H1 (cell line): ENCODE data around the gene WDFY4. TPM values are rescaled to one million over a fixed set of nuclear protein-coding genes. Genes with fewer than 3 reads are reported as not detected.

Experiments
- ASH2L ChIP-seq: fragments of 200-600, 300-600 bp; sonication (generic); IDR thresholded peaks from one replicate; pipeline ENCODE4 v1.7.1; 2017; ENCODE audit warnings: low read length
- CTBP2 ChIP-seq: IDR thresholded peaks from 2 replicates; pipeline ENCODE4 v1.7.0; 2011; ENCODE audit warnings: borderline replicate concordance, mild to moderate bottlenecking, moderate library complexity, mixed read lengths, low read length; ENCODE audit not compliant: insufficient read depth, insufficient read length
- EGR1 ChIP-seq: IDR thresholded peaks from 2 replicates; pipeline ENCODE4 v1.6.1; 2011; ENCODE audit warnings: low read depth, low read length, borderline replicate concordance
- HDAC6 ChIP-seq: IDR thresholded peaks from one replicate; pipeline ENCODE4 v1.7.1; 2012; ENCODE audit warnings: low read depth, mild to moderate bottlenecking, inconsistent platforms, low read length, moderate library complexity
- PHF8 ChIP-seq: fragments of 200-600 bp; sonication (generic); conservative IDR thresholded peaks from 2 replicates; pipeline ENCODE4 v1.7.1; 2012; ENCODE audit warnings: low read depth, mild to moderate bottlenecking, inconsistent platforms, low read length, moderate library complexity
- POU5F1 ChIP-seq: IDR thresholded peaks from 2 replicates; pipeline ENCODE4 v1.6.1; 2011; ENCODE audit warnings: low read depth, mild to moderate bottlenecking, low read length, moderate library complexity
- SAP30 ChIP-seq: fragments of 300-600 bp; sonication (generic); IDR thresholded peaks from 2 replicates; pipeline ENCODE4 v1.7.1; 2012; ENCODE audit warnings: low read length, moderate library complexity, mild to moderate bottlenecking, inconsistent platforms; ENCODE audit not compliant: insufficient read depth, insufficient replicate concordance
- SP2 ChIP-seq: IDR thresholded peaks from 2 replicates; pipeline ENCODE4 v1.6.1; 2012; ENCODE audit warnings: mild to moderate bottlenecking, low read length, inconsistent platforms
- SP4 ChIP-seq: IDR thresholded peaks from 2 replicates; pipeline ENCODE4 v1.6.1; 2012; ENCODE audit warnings: low read length, inconsistent platforms
- SUZ12 ChIP-seq: fragments of 200-600 bp; sonication (generic); IDR thresholded peaks from 2 replicates; pipeline ENCODE4 v1.6.1; 2012; ENCODE audit warnings: mild to moderate bottlenecking, inconsistent platforms, low read length, moderate library complexity, mixed read lengths
- YY1 ChIP-seq: IDR thresholded peaks from 2 replicates; pipeline ENCODE4 v1.6.1; 2011; ENCODE audit warnings: low read depth, mild to moderate bottlenecking, low read length
- polyA plus RNA-seq, 7 experiments: library from polyadenylated mRNA; depleted of rRNA in 3 of 7; stranded (reverse) in 5 of 7; unstranded in 2 of 7; fragments of >200 nt in 5 of 7; fragments of 200-250 nt in 2 of 7; gene quantifications; 1 replicate in 5 of 7; 2 replicates in 1 of 7; 4 replicates in 1 of 7; pipeline versions ENCODE4 v1.2.1 to v1.2.3, GENCODE V29; 2011 to 2013; ENCODE audit warnings: missing spikeins in 2 of 7, mixed read lengths in 2 of 7
- total RNA-seq: library from RNA; stranded (reverse); fragmentation: NEBNext Ultra II Directional; extraction: Animal tissue kit (Norgen Biotek cat#: 25700); gene quantifications from 2 replicates; pipeline ENCODE4 v1.2.1, GENCODE V29; 2021

Gene WDFY4
- total and polyA plus RNA-seq, 2 of the 8 experiments (the other 6 are each of a cell fraction or from before 2014, with no cell fraction given), result not detected

GRCh38 chr10:48672596-48673265, 11.9 kb upstream of the WDFY4 start (continued):
- TF ChIP-seq PHF8 (no peak), EGR1 (no peak), HDAC6 (no peak), POU5F1 (no peak), SP4 (no peak), ASH2L (no peak), SUZ12 (no peak), CTBP2 (no peak), SAP30 (no peak), SP2 (no peak), YY1 (no peak)
